NCI-H510A (cell line): Measurements from ENCODE around the gene RNF213.
A peak's percentile ranks its signal among the peaks of the same experiment; 100 is the strongest.
"Not testable (repeated sequence)": the region's sequence is repeated elsewhere in the genome, so short reads cannot be mapped to it uniquely, and the experiment has no call there.

Experiments used
- DNase-seq: peaks from one replicate; lab custom pipeline; 2025; lab: John Stamatoyannopoulos, UW

RNF213 gene

DNA sequence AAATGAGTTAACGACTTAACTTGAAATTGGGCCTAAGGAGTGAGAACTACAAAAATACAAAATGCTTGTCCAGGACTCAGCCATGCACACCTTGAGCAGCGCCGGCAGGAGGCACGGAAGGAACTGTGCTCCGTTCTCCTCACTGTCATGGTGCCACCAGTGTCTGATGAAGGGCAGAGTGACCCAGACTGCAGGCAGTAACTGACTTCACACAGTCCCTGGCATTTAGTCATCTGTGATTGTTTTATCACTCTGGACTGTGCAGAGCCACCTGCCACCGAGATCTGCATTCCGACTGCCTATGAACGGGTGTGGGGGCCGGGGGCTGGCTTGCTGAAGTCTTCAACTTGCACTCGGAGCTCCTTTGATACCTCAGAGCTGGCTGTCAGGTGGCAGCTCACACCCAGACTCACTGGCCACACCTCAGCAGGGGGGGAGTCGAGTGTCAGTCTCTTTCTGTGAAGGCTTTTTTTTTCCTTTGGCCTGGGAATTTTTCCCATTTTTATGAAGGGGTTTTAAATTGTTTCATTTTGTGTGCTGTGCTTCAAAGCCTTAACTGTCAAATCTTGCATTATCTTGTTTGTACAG, 134.1 kb downstream of the RNF213 start:
- no peak for DNase-seq

DNA sequence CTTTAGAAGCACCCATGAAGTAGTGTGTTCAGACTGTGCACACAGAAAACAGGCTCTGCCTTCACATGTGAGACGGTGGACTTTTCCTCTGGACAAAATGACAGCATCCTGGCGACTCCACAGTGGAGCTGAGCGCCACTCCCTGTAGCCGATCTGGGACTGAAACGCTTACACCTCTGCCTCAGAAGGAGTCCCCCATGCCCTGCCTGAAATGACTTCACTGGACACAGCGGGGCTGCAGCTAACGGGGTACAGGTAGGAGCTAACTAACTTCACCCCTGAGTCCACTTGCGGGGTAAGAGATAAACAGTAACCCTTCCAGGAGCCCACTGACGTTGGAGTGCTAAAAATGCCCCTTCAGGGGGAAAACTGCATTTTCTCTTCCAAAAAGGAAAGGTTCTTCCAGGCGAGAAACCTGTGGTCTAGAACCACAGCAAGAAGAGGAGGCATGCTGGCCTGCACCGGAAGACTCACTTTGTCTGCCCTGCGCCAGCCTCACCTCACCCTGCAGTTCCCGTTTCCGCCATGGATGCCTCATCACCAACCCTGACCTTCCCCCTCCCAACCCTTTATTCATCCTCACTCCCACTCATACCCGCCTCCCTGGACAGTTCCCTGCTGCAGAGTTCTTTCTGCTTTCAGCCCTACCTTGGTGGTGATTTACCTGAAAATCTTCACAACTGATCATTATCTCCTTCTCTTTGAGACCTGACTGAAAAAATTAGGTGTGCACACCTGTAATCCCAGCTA, 134.9 kb downstream of the RNF213 start:
- DNase-seq = no peak

DNA sequence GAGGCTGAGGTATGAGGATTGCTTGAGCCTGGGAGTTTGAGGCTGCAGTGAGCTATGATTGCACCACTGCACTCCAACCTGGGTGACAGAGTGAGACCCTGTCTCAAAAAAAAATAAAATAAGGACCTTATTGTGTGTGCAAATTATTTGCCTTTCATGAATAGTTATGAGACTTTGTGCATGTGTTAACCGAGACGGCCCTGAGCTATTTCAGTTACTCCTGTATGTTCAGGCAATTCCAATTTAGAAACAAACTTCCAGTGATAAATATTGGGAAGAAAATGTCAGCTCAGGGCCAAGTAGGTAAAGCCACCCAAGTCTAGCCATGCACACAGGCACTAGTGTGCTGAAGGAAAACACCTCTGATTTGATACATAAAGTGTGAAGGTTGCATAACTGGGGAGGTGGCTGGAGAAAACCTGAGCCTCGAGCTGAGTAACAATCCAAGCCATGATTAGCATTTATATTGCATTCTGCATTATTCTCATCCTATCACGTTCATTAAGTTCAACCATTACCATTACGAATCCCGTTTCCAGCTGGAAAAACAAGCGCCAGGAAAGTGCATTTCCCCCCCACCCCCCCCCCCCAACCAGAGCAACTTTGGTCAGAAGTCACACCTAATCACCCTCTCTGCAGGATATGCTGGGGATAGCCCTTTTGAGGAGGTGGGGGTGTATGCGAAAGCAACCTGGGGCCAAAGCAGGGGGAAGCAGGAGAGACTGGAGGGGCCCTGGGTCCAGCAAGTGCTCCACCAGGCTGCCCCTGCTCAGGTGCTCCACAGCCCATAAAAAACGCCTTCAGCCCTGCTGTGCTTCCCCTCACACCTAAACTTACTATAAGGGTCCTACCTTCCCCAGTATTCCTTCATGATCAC, 135.7 kb downstream of the RNF213 start:
- DNase-seq = no peak

DNA sequence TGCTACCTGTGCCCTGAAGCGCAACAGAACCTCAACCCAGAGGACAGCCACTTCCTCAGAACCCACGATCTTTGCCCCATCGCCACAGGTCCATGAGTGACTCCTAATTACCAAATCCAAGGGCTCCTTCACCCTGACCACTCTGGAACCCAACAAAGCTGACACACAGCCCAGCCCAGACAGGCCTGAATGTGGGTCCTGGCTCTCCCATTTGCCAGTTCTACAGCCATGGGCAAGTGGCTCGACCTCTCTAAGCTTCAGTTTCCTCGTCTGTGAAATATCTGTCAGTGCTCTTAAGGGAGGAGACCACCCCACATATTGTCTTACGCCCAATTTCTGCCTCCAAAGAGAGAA, 136.4 kb downstream of the RNF213 start:
- DNase-seq = no peak

DNA sequence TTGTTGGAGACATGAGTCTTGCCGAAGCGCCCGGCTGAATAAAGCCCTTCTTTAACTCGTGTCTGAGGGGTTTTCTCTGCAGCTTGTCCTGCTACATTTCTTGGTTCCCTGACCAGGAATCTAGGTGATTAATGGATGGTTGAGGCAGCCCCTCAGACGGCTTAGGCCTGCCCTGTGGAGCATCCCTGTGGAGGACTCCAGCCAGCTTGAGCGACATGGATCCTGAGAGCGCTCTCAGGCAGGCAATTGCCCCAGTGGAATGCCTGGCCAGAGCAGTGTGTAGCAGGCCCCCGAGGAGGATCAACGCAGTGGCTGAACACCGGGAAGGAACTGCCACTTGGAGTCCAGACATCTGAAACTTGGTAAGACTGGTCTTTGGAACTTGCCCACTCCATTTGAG, 137.0 kb downstream of the RNF213 start:
- no peak for DNase-seq

DNA sequence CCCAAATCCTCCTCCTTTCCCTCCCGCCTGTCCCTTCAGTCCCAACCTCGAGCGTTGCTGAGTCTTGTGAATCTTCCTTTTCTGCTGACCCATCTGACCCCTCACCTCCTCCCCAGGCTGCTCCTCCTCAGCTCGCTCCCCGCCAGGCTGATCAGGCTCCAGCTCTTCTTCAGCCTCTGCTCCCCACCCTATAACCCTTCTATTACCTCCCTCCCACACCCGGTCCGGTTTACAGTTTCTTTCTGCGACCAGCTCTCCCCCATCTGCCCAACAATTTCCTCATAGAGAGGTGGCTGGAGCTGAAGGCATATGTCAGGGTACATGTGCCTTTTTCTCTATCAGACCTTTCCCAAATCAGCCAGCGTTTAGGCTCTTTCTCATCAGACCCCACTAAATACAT, 140.4 kb downstream of the RNF213 start:
- not testable (repeated sequence) for DNase-seq

DNA sequence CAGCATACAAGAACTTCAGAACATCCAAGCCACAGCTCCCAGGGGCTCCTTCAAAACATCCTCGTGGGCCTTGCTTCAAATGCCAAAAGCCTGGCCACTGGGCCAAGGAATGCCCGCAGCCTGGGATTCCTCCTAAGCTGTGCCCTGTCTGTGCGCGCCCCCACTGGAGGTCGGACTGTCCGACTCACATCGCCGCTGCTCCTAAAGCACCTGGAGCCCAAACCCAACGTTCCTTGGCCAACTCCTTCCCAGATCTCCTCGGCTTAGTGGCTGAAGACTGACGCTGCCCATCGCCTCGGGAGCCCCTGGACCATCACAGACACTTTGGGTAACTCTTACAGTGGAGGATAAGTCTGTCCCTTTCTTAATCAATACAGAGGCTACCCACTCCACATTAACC, 141.4 kb downstream of the RNF213 start:
- DNase-seq = not testable (repeated sequence)

DNA sequence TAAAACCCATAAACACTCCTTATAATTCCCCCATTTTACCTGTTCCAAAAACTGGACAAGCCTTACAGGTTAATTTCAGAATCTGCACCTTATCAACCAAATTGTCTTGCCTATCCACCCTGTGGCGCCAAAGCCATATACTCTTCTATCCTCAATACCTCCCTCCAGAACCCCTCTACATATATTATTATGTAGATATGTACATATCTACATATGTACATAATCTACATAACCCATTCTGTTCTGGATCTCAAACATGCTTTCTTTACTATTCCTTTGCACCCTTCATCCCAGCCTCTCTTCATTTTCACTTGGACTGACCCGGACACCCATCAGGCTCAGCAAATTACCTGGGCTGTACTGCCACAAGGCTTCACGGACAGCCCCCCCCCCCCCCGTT, 142.3 kb downstream of the RNF213 start:
- DNase-seq = no peak

DNA sequence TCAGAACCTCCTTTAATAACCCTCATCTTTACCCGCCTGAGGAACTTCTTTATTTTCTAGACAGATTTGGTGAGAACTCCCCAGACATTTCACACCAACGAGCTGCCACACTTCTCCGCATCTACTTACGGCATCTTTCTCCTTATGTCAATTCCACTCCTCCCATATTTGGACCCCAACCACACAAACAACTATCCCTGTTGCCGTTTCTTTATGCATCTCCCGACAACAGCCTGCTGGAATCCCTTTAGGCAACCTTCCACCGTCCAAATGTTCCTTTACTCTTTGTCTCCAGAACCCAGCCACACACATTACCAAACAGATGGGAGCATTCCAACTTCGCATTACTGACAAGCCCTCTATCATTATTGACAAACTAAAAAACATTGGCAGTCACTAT, 145.5 kb downstream of the RNF213 start:
- DNase-seq = no peak

DNA sequence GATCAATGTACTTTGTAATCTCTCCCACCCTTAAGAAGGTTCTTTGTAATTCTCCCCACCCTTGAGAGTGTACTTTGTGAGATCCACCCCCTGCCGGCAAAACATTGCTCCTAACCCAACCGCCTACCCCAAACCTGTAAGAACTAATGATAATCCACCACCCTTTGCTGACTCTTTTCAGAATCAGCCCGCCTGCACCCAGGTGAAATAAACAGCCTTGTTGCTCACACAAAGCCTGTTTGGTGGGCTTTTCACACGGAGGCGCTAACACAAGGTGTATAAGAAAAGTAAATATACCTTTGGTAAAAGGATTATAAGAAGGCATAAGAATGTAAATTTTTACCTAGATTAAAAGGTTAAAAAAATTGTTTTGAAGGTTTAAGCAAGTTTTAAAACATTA, 147.3 kb downstream of the RNF213 start:
- DNase-seq = not testable (repeated sequence)

DNA sequence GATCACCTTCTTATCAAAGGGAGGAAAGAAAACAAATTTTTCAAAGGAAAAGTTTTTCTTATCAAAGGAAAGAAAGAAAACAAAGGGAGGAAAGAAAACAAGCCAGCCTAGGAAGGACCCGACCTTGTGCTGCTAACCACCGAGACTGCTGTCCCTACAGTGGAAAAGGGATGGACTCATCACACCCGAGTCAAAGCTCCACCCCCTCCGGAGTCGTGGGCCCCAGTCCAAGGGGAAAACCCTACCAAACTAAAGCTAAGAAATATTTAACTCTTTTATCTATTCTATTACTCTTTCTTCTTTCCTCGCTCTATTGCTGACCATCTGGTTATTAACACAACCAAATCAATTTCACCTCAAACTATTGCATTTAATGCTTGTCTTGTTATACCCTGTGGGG, 148.2 kb downstream of the RNF213 start:
- no peak for DNase-seq

DNA sequence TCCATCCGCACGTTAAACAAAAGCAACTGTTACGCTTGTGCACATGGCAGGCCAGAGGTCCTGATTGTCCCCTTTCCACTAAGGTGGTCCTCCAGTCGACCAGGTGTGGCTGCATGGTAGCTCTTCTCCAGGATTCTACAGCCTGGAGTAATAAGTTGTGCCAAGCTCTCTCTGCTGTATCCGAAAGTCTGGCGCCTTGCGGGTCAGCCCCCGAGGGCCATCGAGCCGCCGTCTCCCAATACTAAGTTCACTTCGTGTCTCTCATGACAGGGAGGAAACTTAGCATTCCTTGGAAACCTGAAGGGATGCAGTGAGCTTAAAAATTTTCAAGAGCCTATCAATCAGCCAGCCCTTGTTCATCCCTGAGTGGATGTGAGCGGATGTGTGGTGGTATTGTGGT, 149.0 kb downstream of the RNF213 start:
- no peak for DNase-seq

DNA sequence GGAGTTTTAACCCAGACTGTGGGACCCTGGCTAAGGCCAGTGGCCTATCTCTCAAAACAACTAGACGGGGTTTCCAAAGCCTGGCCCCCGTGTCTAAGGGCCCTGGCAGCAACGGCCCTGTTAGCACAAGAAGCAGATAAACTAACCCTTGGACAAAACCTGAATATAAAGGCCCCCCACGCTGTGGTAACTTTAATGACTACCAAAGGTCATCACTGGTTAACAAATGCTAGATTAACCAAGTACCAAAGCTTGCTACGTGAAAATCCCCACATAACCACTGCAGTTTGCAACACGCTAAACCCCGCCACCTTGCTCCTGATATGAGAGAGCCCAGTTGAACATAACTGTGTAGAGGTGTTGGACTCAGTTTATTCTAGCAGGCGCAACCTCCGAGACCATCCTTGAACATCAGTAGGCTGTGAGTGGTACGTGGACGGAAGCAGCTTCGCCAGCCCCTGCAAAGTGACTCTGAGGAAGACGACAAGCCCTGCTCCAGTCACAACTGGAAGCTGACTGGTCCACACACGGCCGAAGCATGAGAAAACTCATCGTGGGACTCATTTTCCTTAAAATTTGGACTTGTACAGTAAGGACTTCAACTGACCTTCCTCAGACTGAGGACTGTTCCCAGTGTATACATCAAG, 149.9 kb downstream of the RNF213 start:
- not testable (repeated sequence) for DNase-seq

DNA sequence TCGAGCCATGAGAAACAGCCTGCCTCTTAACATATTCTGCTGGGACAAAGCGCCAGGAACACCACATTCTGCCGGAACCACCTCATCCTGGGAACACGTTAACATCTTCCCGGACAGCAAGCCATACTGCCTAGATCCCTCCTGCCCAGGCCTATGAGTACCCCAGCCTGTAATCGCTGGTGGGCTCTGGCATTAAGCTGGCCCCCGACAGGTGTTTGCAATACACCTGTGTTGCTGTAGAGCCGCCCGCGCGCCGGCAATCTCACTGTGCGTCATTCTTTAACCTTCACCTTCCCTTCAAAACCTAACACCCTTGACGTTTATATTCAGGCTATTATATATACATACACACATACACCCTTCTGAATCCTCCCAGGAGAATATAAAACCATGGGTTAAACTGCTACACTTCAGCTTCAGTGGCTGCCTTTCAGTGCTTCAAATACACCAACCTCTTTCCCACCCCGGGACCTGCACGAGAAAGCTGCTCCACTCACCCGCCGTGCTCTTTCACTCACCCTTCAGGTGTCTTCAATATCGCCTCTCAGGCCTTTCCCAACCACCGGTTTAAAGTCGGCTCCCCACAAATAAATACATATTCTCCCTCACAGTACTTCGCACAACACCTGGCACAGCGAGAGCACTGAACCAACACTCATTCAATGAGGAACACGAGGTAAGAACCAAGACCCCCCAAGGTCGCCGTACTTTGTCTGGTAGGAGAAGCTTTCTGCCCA, 153.3 kb downstream of the RNF213 start:
- DNase-seq = no peak

DNA sequence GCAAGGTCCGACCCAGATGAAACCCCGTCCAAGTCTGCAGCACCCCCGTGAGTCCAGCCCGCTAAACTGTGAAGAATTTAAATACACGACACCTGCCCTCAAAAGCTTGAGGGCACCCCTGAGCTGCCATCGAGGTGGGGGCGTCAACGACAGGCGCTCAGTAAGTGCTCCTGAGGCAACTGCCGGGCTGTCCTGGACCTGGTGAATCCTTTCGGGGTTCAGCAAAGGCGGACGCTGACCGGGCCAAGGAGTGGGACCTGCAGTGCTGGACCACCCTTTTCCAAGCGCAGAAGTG, 153.8 kb downstream of the RNF213 start:
- DNase-seq = no peak

DNA sequence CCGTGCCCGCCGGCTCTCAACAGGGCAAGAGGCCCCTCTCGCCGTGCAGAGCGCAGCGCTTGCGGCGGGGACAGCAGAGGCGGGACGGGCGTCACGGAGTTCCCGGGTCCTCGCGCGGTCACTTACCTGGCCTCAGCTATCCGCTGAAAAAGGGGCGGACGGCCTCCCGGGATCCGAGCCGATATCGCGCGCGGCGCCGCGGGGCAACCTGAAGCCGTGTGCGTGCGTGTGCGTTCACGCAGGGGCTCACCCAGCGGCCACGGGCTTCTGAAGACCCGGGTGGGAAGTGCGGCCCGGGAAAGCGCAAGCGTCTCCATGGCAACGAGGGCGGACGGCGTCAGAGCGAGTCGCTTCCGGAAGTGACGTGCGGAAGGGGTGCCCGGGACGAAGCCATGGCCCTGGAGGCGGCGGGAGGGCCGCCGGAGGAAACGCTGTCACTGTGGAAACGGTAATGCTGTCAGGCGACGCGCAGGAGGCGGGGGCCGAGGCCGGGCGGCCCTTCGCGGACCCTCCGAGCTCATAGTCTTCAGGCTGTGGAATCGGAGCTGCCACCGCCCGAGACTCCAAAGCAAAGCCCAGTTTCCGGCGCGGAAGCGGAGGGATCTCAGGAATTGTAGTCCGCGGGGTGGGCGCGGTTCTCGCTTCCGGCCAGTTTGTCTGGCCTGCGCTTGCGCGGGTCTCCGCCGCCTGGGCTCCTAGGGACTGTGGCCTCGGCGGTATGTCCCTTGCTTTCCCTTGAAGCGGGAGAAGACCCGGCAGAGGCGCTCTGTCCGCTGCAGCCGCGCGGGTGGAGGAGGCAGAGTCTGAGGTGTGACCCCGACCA, 154.4 kb downstream of the RNF213 start, which contains the start of gene ENDOV:
Gene ENDOV, plus strand, starts transcription at position 365 of the 823 bp plus-strand sequence. Its CDS starts 28 bp downstream, at position 393.
- DNase-seq = peak; percentile 90

DNA sequence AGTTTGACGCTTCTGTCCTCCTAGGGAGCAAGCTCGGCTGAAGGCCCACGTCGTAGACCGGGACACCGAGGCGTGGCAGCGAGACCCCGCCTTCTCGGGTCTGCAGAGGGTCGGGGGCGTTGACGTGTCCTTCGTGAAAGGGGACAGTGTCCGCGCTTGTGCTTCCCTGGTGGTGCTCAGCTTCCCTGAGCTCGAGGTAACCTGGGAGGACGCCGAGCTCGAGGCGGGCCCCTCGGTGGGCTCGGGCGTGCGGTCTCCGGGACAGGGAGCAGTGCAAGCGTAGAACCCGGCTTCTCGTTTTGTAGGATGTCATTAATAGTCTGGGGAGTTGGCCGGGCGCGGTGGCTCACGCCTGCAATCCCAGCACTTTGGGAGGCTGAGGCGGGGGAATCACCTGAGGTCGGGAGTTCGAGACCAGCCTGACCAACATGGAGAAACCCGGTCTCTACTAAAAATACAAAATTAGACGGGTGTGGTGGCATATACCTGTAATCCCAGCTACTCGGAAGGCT, 155.0 kb downstream of the RNF213 start:
- DNase-seq = no peak

DNA sequence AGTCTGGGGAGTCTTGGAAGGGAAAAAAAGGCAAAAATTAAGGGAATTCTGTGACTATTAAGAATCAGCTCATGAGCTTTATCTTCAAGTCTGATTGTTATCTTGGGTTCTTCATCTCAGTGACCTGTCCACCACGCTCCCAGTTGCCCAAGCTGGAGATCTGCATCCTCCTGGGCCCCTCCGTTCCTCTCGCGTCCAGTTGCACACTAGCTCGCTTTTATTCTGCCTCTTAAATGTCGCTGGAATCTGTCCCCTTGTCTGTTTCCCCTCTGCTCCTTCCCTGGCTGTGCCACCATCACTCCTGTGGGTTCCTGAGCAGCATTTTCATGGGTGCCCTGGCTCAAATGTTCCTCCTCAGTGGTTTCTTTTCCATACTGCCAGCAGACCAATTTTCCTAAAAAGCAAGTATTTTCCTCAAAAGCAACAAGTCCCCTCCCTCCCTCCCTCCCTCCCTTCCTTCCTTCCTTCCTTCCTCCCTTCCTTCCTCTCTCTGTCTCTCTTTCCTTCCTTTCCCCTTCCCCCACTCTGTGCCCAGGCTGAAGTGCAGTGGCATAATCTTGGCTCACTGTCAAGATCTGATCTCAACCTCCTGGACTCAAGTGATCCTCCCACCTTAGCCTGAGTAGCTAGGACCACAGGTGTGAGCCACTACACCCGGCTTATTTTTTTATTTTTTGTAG, 155.7 kb downstream of the RNF213 start:
- DNase-seq = no peak

DNA sequence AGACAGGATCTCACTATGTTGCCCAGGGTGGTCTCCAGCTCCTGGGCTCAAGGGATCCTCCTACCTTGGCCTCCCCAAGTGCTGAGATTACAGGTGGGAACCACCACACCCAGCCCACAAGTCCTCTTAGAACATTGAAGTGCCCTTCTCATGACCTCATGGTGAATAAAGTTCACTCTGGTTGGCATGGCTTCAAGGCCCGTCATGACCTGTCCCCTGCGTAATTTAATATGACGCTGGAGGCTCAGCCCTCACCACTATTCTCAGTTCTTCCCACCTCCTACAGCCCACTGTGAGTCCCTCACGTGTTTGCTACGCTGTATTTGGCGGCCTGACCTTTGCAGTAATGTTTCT, 156.3 kb downstream of the RNF213 start:
- no peak for DNase-seq

DNA sequence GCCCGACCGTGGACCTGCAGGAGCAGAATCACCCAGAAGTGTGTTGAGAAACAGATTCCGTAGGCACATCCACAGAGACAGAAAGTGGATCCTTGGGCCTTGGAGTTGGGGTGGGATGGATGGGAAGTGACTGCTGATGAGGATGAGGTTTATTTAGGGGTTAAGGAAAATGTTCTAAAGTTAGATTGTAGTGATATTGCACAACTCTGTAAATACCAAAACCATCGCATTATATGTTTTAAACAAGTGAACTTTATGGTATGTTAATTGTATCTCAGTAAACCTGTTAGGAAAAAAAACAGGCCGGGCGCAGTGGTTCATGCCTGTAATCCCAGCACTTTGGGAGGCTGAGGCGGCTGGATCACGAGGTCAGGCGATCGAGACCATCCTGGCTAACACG, 157.9 kb downstream of the RNF213 start:
- DNase-seq = no peak
